Amygdala (tissue), 56 donors: ENCODE measurements around the gene PDPK1.
"Not testable (repeated sequence)": the region's sequence is repeated elsewhere in the genome, so short reads cannot be mapped to it uniquely, and the experiment has no call there.

Experiments
- DNase-seq, 56 donors: peaks; one replicate each; lab custom pipeline; 2025; lab: John Stamatoyannopoulos, UW

PDPK1 gene

GRCh38 chr16:2604016-2604369 is 66.2 kb downstream of the PDPK1 start:
- not testable (repeated sequence) for DNase-seq

- not testable (repeated sequence) for DNase-seq
Observed at GRCh38 chr16:2606820-2607219, 69.0 kb downstream of the PDPK1 start.

GRCh38 chr16:2609345-2609744 is 71.5 kb downstream of the PDPK1 start:
- DNase-seq = not testable (repeated sequence)

- no peak for DNase-seq
Observed at GRCh38 chr16:2609827-2610470, 72.1 kb downstream of the PDPK1 start.

GRCh38 chr16:2610781-2611498 is 73.1 kb downstream of the PDPK1 start:
- no peak for DNase-seq

- no peak for DNase-seq
Observed at GRCh38 chr16:2611499-2611862, 73.7 kb downstream of the PDPK1 start.

- DNase-seq = not testable (repeated sequence)
Observed at GRCh38 chr16:2611877-2612276, 74.1 kb downstream of the PDPK1 start.

GRCh38 chr16:2613251-2613650 is 75.4 kb downstream of the PDPK1 start:
- not testable (repeated sequence) for DNase-seq

- no peak for DNase-seq
Observed at GRCh38 chr16:2614761-2615191, 77.0 kb downstream of the PDPK1 start.

- DNase-seq = not testable (repeated sequence)
Observed at GRCh38 chr16:2618964-2619363, 81.1 kb downstream of the PDPK1 start.

GRCh38 chr16:2619628-2620027 is 81.8 kb downstream of the PDPK1 start:
- DNase-seq = not testable (repeated sequence)

- DNase-seq = not testable (repeated sequence)
Observed at GRCh38 chr16:2620870-2621269, 83.0 kb downstream of the PDPK1 start.

- not testable (repeated sequence) for DNase-seq
Observed at GRCh38 chr16:2621395-2621794, 83.6 kb downstream of the PDPK1 start.

- DNase-seq = not testable (repeated sequence)
Observed at GRCh38 chr16:2627075-2627474, 89.3 kb downstream of the PDPK1 start.

GRCh38 chr16:2631203-2631602 is 93.4 kb downstream of the PDPK1 start:
- not testable (repeated sequence) for DNase-seq

GRCh38 chr16:2632291-2632690 is 94.5 kb downstream of the PDPK1 start:
- DNase-seq = not testable (repeated sequence)

- not testable (repeated sequence) for DNase-seq
Observed at GRCh38 chr16:2639071-2639721, 101.4 kb downstream of the PDPK1 start.

- DNase-seq = not testable (repeated sequence)
Observed at GRCh38 chr16:2639722-2640072, 101.9 kb downstream of the PDPK1 start.

GRCh38 chr16:2642561-2642960 is 104.7 kb downstream of the PDPK1 start:
- not testable (repeated sequence) for DNase-seq

- not testable (repeated sequence) for DNase-seq
Observed at GRCh38 chr16:2644754-2645453, 107.1 kb downstream of the PDPK1 start.

- not testable (repeated sequence) for DNase-seq
Observed at GRCh38 chr16:2651268-2651871, 113.5 kb downstream of the PDPK1 start.
